GM12878 (cell line): ENCODE measurements around the gene KRTAP10-3. TPM values are rescaled to one million over a fixed set of nuclear protein-coding genes. Genes with fewer than 3 reads are reported as not detected.

ENCODE experiments used
- ATAC-seq: fragments of 200-7000 bp; cut with Tn5 transposase; 3 replicates; pipeline ENCODE4 v1.9.1; 2020; ENCODE audit warnings: mild to moderate bottlenecking, moderate library complexity
- BruUV-seq: library from RNA; stranded (reverse); fragments of 400-500 nt; replicated peaks from 2 replicates; lab custom pipeline; 2021; lab: Mats Ljungman, UMichigan
- CTCF ChIA-PET: fragments of 300-600 bp; sonication (Branson Sonifier 250); formaldehyde crosslinking; extraction: SDS; loops from one replicate; lab custom pipeline; 2021; ENCODE audit warnings: inconsistent platforms; lab: Yijun Ruan, JAX
- POLR2A ChIA-PET: fragments of 350-600 bp; formaldehyde crosslinking; extraction: SDS; loops from one replicate; lab custom pipeline; 2021; ENCODE audit warnings: inconsistent platforms; lab: Charles Lee
- RAD21 ChIA-PET: fragments of 300-600 bp; sonication (Branson Sonifier 250); formaldehyde crosslinking; loops from one replicate; lab custom pipeline; 2023; ENCODE audit warnings: antibody characterized with exemption; ENCODE audit not compliant: unreplicated experiment; lab: Charles Lee
- SMC1A ChIA-PET: fragments of 300-600 bp; sonication (Branson Sonifier 250); formaldehyde crosslinking; loops from one replicate; lab custom pipeline; 2023; ENCODE audit not compliant: unreplicated experiment, uncharacterized antibody; lab: Charles Lee
- DNase-seq: peaks from one replicate; pipeline ENCODE4 v3.0.0-alpha.2; 2011; ENCODE audit warnings: low read depth, low spot score
- FAIRE-seq: peaks from 3 replicates; lab custom pipeline; 2011; peaks lifted over from hg19 to GRCh38; lab: Jason Lieb, UNC
- H2AFZ ChIP-seq: 2 replicates; pipeline ENCODE4 v1.6.0; 2011; ENCODE audit warnings: low read depth, low read length, control low read depth; ENCODE audit not compliant: control insufficient read depth
- H3K27ac ChIP-seq: 2 replicates; pipeline ENCODE4 v1.5.1; 2011; ENCODE audit warnings: control low read depth; ENCODE audit not compliant: control insufficient read depth, insufficient read depth
- H3K27me3 ChIP-seq, 2 experiments: replicated peaks in 1 of 2; 2 replicates each; pipeline versions ENCODE4 v1.6.0 to v1.6.1; 2011; ENCODE audit warnings: low read length in 1 of 2; ENCODE audit not compliant: control insufficient read depth in 2 of 2, insufficient read depth in 2 of 2
- H3K36me3 ChIP-seq, 2 experiments: 2 replicates each; pipeline ENCODE4 v1.5.1; 2011; ENCODE audit warnings: low read length in 1 of 2; ENCODE audit not compliant: control insufficient read depth in 2 of 2, insufficient read depth in 2 of 2
- H3K4me1 ChIP-seq: 2 replicates; pipeline ENCODE4 v1.6.1; 2011; ENCODE audit warnings: mild to moderate bottlenecking, low read length, moderate library complexity, mixed read lengths; ENCODE audit not compliant: control insufficient read depth, insufficient read depth
- H3K4me2 ChIP-seq: 2 replicates; pipeline ENCODE4 v1.6.0; 2011; ENCODE audit warnings: control low read depth; ENCODE audit not compliant: control insufficient read depth, insufficient read depth
- H3K4me3 ChIP-seq: fragments of 200-600 bp; sonication (generic); 2 replicates; pipeline ENCODE4 v1.5.1; 2016
- H3K79me2 ChIP-seq: 2 replicates; pipeline ENCODE4 v1.6.0; 2011; ENCODE audit warnings: low read length; ENCODE audit not compliant: control insufficient read depth, insufficient read depth
- H3K9ac ChIP-seq: 2 replicates; pipeline ENCODE4 v1.8.0; 2011; ENCODE audit warnings: low read length, control low read depth, mixed read lengths; ENCODE audit not compliant: control insufficient read depth, insufficient read depth
- H3K9me3 ChIP-seq: replicated peaks from 3 replicates; pipeline ENCODE4 v1.5.1; 2011; ENCODE audit warnings: mild to moderate bottlenecking, low read length; ENCODE audit not compliant: control insufficient read depth, insufficient read depth
- H4K20me1 ChIP-seq: 2 replicates; pipeline ENCODE4 v1.6.0; 2011; ENCODE audit not compliant: control insufficient read depth, insufficient read depth
- BACH1 ChIP-seq: fragments of 450-650 bp; IDR thresholded peaks from 2 replicates; pipeline ENCODE4 v1.6.1; 2017; ENCODE audit warnings: mild to moderate bottlenecking, borderline replicate concordance
- FOXK2 ChIP-seq: fragments of 450-650 bp; IDR thresholded peaks from 2 replicates; pipeline ENCODE4 v1.6.1; 2017; ENCODE audit warnings: mild to moderate bottlenecking, moderate library complexity
- GATAD2B ChIP-seq: fragments of 450-650 bp; conservative IDR thresholded peaks from 2 replicates; pipeline ENCODE4 v1.6.1; 2017; ENCODE audit warnings: low read depth, mild to moderate bottlenecking, moderate library complexity
- IKZF2 ChIP-seq, 2 experiments: fragments of 450-650 bp; IDR thresholded peaks; 2 replicates each; pipeline ENCODE4 v1.6.1; 2017; ENCODE audit warnings: mild to moderate bottlenecking in 2 of 2, moderate library complexity in 2 of 2
- IRF4 ChIP-seq: IDR thresholded peaks from 2 replicates; pipeline ENCODE4 v1.6.1; 2011; ENCODE audit warnings: low read depth, low read length
- MEF2A ChIP-seq: IDR thresholded peaks from 2 replicates; pipeline ENCODE4 v1.6.1; 2011; ENCODE audit warnings: low read depth, mild to moderate bottlenecking, low read length, moderate library complexity; ENCODE audit not compliant: insufficient read depth
- MXI1 ChIP-seq: fragments of 150-350 bp; IDR thresholded peaks from 2 replicates; pipeline ENCODE4 v1.6.1; 2011; ENCODE audit warnings: low read depth, mild to moderate bottlenecking, inconsistent platforms, low read length, improper control_type of control experiment
- NRF1 ChIP-seq: conservative IDR thresholded peaks from 2 replicates; pipeline ENCODE4 v1.6.1; 2011; ENCODE audit warnings: mild to moderate bottlenecking, low read depth, low read length, improper control_type of control experiment
- PAX5 ChIP-seq: IDR thresholded peaks from 2 replicates; pipeline ENCODE4 v1.6.1; 2011; ENCODE audit warnings: low read depth, low read length, borderline replicate concordance
- PRDM15 ChIP-seq: fragments of 450-650 bp; formaldehyde crosslinking; IDR thresholded peaks from 2 replicates; pipeline ENCODE4 v1.4.0; 2020; ENCODE audit warnings: mild to moderate bottlenecking, moderate library complexity
- SKIL ChIP-seq: fragments of 450-650 bp; IDR thresholded peaks from 2 replicates; pipeline ENCODE4 v1.6.1; 2017; ENCODE audit warnings: mild to moderate bottlenecking, low read depth, inconsistent platforms; ENCODE audit not compliant: poor library complexity, severe bottlenecking
- TBL1XR1 ChIP-seq: IDR thresholded peaks from 2 replicates; pipeline ENCODE4 v1.6.1; 2012; ENCODE audit warnings: low read depth, low read length, improper control_type of control experiment
- YBX1 ChIP-seq: fragments of 450-650 bp; IDR thresholded peaks from 2 replicates; pipeline ENCODE4 v1.6.1; 2016; ENCODE audit warnings: antibody characterized with exemption
- ZSCAN29 ChIP-seq: fragments of 450-650 bp; IDR thresholded peaks from 2 replicates; pipeline ENCODE4 v1.6.1; 2017; ENCODE audit warnings: mild to moderate bottlenecking, moderate library complexity
- WGBS: methylation state at CpG from one replicate; pipeline ENCODE4 v1.1.6; 2016; ENCODE audit warnings: low lambda C conversion rate; ENCODE audit not compliant: insufficient replicate concordance, insufficient coverage; ENCODE audit errors: missing lambda C conversion rate; 5-methylcytosine and 5-hydroxymethylcytosine counted together
- in situ Hi-C: fragments of 300-500 bp; cut with MboI; formaldehyde crosslinking; loops from 9 replicates; pipeline ENCODE4 v1.14.3; 2018; ENCODE audit warnings: mixed read lengths
- intact Hi-C: fragments of 100-400 bp; cut with micrococcal nuclease; formaldehyde crosslinking; loops from one replicate; pipeline ENCODE4 v1.14.2; 2022; ENCODE audit not compliant: unreplicated experiment
- polyA plus RNA-seq, 11 experiments: library from polyadenylated mRNA; depleted of rRNA in 4 of 11; unstranded in 6 of 11; stranded (reverse) in 5 of 11; fragments of >200 nt; fragmentation: Nextera tagmentation in 4 of 11; fragmentation: Illumina TruSeq in 1 of 11; extraction: Ambion mirVana in 4 of 11; extraction: Trizol in 1 of 11; gene quantifications; 1 replicate in 1 of 11; 2 replicates in 10 of 11; pipeline versions ENCODE4 v1.2.1 to v1.2.3, GENCODE V29; 2011 to 2016; ENCODE audit warnings: inconsistent platforms in 2 of 11, missing spikeins in 2 of 11, low read depth in 1 of 11
- total RNA-seq, 4 experiments: library from RNA; depleted of rRNA in 3 of 4; stranded (reverse); fragments of >200 nt in 3 of 4; fragmentation: Illumina TruSeq in 1 of 4; extraction: Trizol in 1 of 4; gene quantifications; 2 replicates each; pipeline versions ENCODE4 v1.2.1 to v1.2.3, GENCODE V29; 2013 to 2021

Gene KRTAP10-3
- total and polyA plus RNA-seq, 10 of the 15 experiments (the other 5 are each of a cell fraction or from before 2014, with no cell fraction given): not detected

GRCh38 chr21:44544566-44544965 is 14.0 kb downstream of the KRTAP10-3 start:
- 8% methylated on average over 3 of the region's 3 CpGs for WGBS
- no peaks in the 10 kb centered on the region for H4K20me1 ChIP-seq
- no peak overlapping the region for H3K9ac ChIP-seq
- ChIA-PET POLR2A (no interaction called here), RAD21 (no interaction called here), CTCF (no interaction called here), SMC1A (no interaction called here)
- intact Hi-C loops (no loop called here), in situ Hi-C loops (no loop called here)
- no peaks in the 10 kb centered on the region; the same call in 2 of the 3 replicates for H3K9me3 ChIP-seq
- no peak for FAIRE-seq
- H3K79me2 ChIP-seq: no peaks in the 10 kb centered on the region
- BruUV-seq: no TSS peak
- no peak for ATAC-seq
- no peaks in the 10 kb centered on the region for H3K4me1 ChIP-seq
- TF ChIP-seq NRF1 (no peak), ZSCAN29 (no peak), MEF2A (no peak), TBL1XR1 (no peak), GATAD2B (no peak), IKZF2 (IDR thresholded peaks at IDR 0.05) (no peak), PAX5 (no peak), PRDM15 (CRISPR knock-in tag) (no peak), MXI1 (no peak), YBX1 (no peak), FOXK2 (no peak), IRF4 (no peak), SKIL (no peak), BACH1 (no peak)
- no peaks in the 10 kb centered on the region for H3K36me3 ChIP-seq
- H3K27ac ChIP-seq: no peak overlapping the region
- no peak overlapping the region for H3K4me2 ChIP-seq
- no peak overlapping the region for H3K4me3 ChIP-seq
- DNase-seq: no peak
- H3K27me3 ChIP-seq: no peaks in the 10 kb centered on the region
- H2AFZ ChIP-seq: no peak overlapping the region
